ENCODE data around the gene NCOA4.
A peak's percentile ranks its signal among the peaks of the same experiment; 100 is the strongest.

DNA sequence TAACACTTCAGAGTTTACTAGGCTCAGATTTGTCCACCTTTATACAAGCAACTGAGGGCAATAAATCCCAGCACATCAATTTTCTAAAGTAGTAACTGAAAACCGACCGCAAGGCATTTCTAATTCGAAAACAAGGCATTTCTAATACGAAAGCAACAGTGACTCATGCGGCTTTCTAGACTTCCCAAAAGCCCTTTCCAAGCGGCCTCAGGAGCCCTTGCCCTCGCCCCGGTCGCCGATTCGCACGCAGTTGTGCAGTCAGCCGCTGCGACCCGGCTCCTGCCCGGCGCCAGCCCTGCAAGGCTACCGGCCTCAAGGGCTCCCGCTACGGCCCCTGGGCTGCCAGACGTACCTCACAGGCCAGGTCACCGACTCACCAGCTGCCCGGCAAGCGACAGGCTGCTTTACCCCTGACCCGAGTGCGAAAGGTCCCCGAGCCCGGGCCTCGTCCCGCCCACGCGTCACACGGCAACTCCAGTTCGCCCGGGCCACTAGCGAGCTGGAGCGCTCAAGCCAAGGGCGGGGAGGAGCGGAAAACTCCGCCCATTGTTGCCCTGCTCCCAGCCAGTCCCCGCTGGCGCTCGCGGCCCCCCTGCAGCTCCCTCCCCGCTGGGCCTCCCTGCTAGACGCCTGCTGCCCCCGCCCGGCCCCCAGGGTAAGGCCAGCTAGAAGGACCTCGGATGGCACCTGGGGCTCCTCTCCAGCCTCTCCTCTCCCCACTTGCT is 7.3 kb downstream of the NCOA4 start:
- TF ChIP-seq, protein P1, sequence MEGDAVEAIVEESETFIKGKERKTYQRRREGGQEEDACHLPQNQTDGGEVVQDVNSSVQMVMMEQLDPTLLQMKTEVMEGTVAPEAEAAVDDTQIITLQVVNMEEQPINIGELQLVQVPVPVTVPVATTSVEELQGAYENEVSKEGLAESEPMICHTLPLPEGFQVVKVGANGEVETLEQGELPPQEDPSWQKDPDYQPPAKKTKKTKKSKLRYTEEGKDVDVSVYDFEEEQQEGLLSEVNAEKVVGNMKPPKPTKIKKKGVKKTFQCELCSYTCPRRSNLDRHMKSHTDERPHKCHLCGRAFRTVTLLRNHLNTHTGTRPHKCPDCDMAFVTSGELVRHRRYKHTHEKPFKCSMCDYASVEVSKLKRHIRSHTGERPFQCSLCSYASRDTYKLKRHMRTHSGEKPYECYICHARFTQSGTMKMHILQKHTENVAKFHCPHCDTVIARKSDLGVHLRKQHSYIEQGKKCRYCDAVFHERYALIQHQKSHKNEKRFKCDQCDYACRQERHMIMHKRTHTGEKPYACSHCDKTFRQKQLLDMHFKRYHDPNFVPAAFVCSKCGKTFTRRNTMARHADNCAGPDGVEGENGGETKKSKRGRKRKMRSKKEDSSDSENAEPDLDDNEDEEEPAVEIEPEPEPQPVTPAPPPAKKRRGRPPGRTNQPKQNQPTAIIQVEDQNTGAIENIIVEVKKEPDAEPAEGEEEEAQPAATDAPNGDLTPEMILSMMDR (IDR thresholded peaks at IDR 0.05), result peak in 2 of 6 experiments; percentile 17 to 20
- peak; percentile 70 to 73 for TF ChIP-seq POLR2A (IDR thresholded peaks at IDR 0.05)
